H1 (cell line): ENCODE data around the gene ERVMER34-1. TPM values are rescaled to one million over a fixed set of nuclear protein-coding genes. Genes with fewer than 3 reads are reported as not detected.

Experiments
- CTCF ChIP-seq, 3 experiments: IDR thresholded peaks; 1 replicate in 2 of 3; 2 replicates in 1 of 3; pipeline versions ENCODE4 v1.5.1 to v1.6.1; 2011; ENCODE audit warnings: low read length in 3 of 3, mild to moderate bottlenecking in 3 of 3, inconsistent platforms in 2 of 3, low read depth in 1 of 3, moderate library complexity in 1 of 3; ENCODE audit not compliant: insufficient read depth in 1 of 3; ENCODE audit errors: control extremely low read depth in 1 of 3
- TEAD4 ChIP-seq: IDR thresholded peaks from 2 replicates; pipeline ENCODE4 v1.6.1; 2012; ENCODE audit warnings: low read depth, low read length, inconsistent platforms, mixed read lengths
- polyA plus RNA-seq, 7 experiments: library from polyadenylated mRNA; depleted of rRNA in 3 of 7; stranded (reverse) in 5 of 7; unstranded in 2 of 7; fragments of >200 nt in 5 of 7; fragments of 200-250 nt in 2 of 7; gene quantifications; 1 replicate in 5 of 7; 2 replicates in 1 of 7; 4 replicates in 1 of 7; pipeline versions ENCODE4 v1.2.1 to v1.2.3, GENCODE V29; 2011 to 2013; ENCODE audit warnings: missing spikeins in 2 of 7, mixed read lengths in 2 of 7
- total RNA-seq: library from RNA; stranded (reverse); fragmentation: NEBNext Ultra II Directional; extraction: Animal tissue kit (Norgen Biotek cat#: 25700); gene quantifications from 2 replicates; pipeline ENCODE4 v1.2.1, GENCODE V29; 2021

ERVMER34-1 gene
- total and polyA plus RNA-seq, 2 of the 8 experiments (the other 6 are each of a cell fraction or from before 2014, with no cell fraction given): 14.2 to 34.3 TPM

DNA sequence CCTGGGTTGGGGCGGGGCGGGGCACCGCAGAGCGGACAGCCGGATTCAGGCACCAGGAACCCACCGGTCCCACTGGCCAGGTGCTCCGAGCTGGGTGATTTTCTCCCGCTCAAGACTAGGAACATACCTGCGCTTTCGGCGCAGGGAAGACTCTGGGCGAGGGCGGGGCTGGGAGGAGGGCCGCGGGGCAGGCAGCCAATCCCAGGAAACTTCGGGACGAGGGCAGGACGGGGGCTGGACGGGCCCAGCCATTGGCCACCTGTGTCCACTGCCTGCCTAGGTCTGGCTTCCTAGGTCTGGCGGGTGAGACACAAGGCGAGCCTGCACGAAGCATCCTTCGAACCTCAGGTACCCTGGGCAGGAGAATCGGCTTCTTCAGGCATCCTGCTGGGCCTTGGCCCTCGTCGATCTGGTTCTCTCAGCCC, 274 bp upstream of the ERVMER34-1 start (continued):
- TF ChIP-seq CTCF (IDR thresholded peaks at IDR 0.05; ENCODE audit: control extremely low read depth in 1 of 3, insufficient read depth in 1 of 3, low read depth in 1 of 3, low read length in 3 of 3): no peak
- TF ChIP-seq TEAD4: peak; percentile 3; the same call in 1 of the 2 replicates
- TF ChIP-seq, all 59 proteins: peak for 6
